ENCODE measurements around the gene WDR44.

- TF ChIP-seq CTCF (IDR thresholded peaks at IDR 0.05; ENCODE audit: low read depth, low read length, poor library complexity, severe bottlenecking): no peak
- TF ChIP-seq EZH2phosphoT487 (IDR thresholded peaks at IDR 0.05; ENCODE audit: borderline replicate concordance, low read length): no peak
Measured at GRCh38 chrX:118497180-118497818, 151.4 kb downstream of the WDR44 start.

Measured in DOHH2 (cell line).